Stimulated activated CD4-positive, alpha-beta T cell treated with anti-CD3 and anti-CD28 coated beads, Interleukin-12 subunit alpha, Interleukin-12 subunit beta, amount 100 ng/mL, for 48 hours (primary cell): ENCODE results near the gene ATP2A2.
A peak's percentile ranks its signal among the peaks of the same experiment; 100 is the strongest.
"Not testable (repeated sequence)": the region's sequence is repeated elsewhere in the genome, so short reads cannot be mapped to it uniquely, and the experiment has no call there.

Source experiments
- DNase-seq, 3 donors: peaks; one replicate each; pipeline ENCODE4 v3.0.0-alpha.2; 2020; ENCODE audit warnings: low read depth in 2 of 3, low spot score in 1 of 3

Gene ATP2A2

DNA sequence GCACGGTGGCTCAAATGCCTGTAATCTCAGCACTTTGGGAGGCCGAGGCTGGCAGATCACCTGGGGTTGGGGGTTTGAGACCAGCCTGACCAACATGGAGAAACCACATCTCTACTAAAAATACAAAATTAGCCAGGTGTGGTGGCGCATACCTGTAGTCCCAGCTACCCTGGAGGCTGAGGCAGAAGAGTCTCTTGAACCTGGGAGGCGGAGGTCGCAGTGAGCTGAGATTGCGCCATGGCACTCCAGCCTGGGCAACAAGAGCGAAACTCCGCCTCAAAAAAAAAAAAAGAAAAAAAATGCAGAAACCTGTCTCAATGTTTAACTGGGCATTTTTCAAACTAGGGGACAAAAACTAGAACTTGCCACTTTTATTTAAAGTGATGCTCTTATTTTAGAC is 59.2 kb downstream of the ATP2A2 start:
- not testable (repeated sequence) for DNase-seq

- DNase-seq: no peak
Measured at GRCh38 chr12:110340706-110341105, 59.7 kb downstream of the ATP2A2 start.

DNA sequence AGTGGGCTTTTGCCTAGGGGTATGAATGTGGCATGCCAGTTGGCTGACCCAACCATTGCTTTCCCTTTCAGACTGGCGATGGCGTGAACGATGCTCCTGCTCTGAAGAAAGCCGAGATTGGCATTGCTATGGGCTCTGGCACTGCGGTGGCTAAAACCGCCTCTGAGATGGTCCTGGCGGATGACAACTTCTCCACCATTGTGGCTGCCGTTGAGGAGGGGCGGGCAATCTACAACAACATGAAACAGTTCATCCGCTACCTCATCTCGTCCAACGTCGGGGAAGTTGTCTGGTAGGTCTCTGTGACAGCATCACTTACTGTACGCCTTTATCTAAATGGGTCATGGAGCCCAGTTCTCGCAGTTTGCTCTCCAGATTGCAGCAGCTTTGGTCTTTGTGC is 61.1 kb downstream of the ATP2A2 start:
- DNase-seq: no peak

GRCh38 chr12:110343114-110343513 is 62.1 kb downstream of the ATP2A2 start:
- no peak for DNase-seq

- DNase-seq: no peak
Measured at GRCh38 chr12:110343736-110344555, 62.9 kb downstream of the ATP2A2 start.

DNA sequence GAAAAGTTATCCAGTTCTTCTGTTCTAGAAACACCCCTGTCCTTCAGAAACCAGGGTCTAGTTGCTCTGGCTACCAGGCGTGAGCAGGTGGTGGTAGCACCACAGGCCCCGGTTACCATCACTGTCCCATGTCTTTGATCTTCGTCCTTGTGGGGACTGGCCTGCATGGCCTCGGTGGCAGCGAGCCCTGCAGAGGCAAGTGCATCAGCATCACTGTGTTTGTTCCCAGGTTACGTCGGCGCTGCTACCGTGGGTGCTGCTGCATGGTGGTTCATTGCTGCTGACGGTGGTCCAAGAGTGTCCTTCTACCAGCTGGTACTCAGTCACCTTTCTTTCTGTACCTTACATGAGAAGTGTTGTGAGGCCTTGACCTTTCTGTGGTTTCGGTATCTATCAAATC is 63.6 kb downstream of the ATP2A2 start:
- DNase-seq: no peak

GRCh38 chr12:110345176-110345661 is 64.2 kb downstream of the ATP2A2 start:
- no peak for DNase-seq

DNA sequence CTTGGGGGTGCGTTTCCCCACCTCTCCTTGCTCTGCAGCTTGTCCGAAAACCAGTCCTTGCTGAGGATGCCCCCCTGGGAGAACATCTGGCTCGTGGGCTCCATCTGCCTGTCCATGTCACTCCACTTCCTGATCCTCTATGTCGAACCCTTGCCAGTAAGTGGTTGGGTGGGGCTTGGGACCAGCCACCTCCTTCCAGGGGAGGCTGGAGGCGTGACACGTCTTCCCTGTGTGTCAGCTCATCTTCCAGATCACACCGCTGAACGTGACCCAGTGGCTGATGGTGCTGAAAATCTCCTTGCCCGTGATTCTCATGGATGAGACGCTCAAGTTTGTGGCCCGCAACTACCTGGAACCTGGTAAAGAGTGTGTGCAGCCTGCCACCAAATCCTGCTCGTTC is 64.9 kb downstream of the ATP2A2 start:
- no peak for DNase-seq

DNA sequence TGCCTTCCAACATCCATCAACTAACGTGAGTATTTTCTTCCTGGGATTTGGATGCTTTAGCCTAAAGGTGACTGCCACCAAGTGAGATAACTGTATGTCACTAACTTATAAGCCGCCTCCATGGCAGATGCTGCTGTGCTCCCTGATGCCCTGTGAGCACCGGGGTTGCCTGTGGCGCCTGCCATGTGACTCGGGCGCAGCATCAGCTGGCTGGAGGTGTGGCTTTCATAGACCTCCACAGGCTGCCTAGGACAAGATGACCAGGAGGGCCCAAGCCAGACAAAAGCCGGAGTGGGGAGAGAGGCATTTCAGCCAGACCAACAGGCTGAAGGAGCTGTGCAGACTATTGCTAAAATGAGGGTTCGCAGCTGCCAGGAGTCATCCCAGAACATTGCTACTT is 66.7 kb downstream of the ATP2A2 start:
- no peak for DNase-seq

DNA sequence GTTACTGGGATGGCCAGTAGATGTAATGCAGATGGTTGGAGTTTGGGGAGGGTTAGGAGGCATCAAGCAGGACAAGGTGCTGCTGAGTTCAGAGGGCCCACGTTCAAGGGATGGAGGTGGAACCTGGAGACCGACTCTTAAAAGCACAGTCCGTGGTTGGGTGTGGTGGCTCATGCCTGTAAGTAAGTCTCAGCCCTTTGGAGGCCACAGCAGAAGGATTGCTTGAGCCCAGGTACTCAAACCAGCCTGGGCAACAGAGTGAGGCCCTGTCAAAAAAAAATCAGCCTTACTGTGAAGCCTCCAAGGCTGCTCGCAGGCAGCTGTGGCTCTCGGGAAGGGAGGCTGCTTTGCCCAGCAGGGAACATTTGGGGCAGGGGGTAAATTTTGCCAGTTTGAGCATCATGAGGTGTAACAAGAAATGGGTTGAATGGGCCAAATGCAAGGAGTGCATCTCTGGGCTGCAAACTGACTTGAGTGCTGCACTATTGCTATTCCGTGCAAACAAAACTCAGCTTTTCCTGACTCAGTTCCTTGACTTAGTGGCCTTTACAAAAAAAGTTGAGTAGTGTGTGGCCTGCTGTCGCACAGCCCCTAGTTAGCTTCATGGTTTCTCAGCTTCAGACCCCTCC is 67.5 kb downstream of the ATP2A2 start:
- no peak for DNase-seq

GRCh38 chr12:110349096-110349495 is 68.0 kb downstream of the ATP2A2 start:
- no peak for DNase-seq

GRCh38 chr12:110349514-110350151 is 68.6 kb downstream of the ATP2A2 start:
- peak in 1 of 3 donors; percentile 20 for DNase-seq

- no peak for DNase-seq
Measured at GRCh38 chr12:110351119-110351518, 70.1 kb downstream of the ATP2A2 start.

DNA sequence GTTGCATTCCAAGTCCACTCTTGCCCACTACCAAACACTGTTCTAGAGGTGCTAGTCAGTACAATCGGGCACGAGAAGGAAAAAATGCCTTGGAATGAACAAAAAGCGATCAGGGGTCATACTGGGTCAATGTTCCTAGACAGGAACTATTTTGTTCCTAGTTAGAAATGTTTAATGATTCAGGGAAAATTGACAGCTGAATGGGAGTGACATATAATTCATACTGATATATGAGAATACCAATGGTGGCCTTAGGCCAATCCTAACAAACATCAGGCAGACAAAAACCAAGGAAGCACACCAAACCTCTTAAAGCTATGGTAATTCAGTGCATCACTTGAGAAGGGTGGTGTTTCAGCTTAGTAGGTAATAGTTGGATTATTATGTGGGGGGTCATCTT is 71.4 kb downstream of the ATP2A2 start:
- DNase-seq: no peak

GRCh38 chr12:110353211-110353965 is 72.3 kb downstream of the ATP2A2 start:
- DNase-seq: no peak

DNA sequence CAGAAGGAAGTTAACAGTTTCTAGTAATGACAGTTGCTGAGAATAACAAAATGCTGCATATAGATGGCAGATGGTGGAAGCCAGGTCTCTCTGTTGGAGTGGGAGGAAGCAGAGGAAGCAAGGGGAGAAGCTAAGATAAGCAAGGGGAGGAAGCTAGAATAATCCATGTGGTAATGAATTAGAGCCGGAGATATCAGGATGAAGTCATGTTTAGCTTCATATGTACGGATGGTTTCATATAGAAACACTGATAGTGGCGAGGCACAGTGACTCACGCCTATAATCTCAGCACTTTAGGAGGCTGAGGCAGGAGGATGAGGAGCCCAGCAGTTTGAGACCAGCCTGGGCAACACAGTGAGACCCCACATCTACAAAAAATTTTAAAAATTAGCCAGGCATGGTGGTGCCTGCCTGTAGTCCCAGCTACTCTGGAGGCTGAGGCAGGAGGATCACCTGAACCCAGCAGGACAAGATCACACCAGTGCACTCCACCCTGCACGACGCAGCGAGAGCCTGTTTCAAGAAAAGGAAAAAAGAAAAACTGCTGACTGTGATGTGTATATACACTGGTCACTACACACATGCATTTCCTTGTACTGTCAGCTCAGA is 73.2 kb downstream of the ATP2A2 start:
- no peak for DNase-seq

GRCh38 chr12:110355073-110355472 is 74.0 kb downstream of the ATP2A2 start:
- DNase-seq: no peak

DNA sequence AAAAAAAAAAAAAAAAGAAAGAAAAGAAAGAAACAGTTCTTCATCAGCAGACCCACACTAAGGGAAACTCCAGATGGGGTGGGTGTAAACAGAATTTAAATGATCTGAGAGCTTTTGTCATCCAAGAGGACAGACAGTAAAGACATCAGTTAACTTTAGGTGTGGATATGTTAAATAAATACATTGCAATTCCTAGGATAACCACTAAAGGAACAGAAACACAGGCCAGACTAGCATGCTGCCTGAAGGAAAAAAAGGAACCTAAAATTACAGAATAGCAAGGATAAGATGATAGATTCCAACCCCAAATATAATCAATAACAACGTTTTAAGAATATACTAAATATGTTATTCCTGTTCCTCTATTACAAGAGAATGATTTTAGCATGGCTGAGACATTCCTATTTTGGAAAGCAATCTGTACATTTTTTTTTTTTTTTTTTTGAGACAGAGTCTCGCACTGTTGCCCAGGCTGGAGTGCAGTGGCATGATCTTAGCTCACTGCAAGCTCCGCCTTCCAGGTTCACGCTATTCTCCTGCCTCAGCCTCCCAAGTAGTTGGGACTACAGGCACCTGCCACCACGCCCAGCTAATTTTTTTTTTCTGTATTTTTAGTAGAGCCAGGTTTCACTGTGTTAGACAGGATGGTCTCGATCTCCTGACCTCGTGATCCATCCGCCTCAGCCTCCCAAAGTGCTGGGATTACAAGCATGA is 77.5 kb downstream of the ATP2A2 start:
- DNase-seq: not testable (repeated sequence)

DNA sequence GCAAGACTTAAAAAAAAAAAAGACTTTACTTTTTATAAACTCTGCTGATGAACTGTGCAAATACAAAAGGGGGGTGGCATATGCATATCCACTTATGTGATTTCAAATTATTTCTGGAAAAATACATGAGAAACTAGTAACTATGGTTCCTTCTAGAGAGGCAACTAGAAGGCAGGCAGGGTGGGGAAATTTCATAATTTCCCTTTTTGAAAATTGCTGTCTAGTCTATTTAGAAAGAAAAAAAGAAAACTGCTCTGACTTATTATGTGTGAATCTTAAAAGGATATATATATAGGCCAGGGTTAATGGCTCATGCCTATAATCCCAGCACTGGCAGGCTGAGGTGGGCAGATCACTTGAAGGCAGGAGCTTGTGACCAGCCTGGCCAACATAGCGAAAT is 80.2 kb downstream of the ATP2A2 start:
- no peak for DNase-seq
